HG03460 (cell line): ENCODE data around the gene RUVBL2.
"Not testable (repeated sequence)": the region's sequence is repeated elsewhere in the genome, so short reads cannot be mapped to it uniquely, and the experiment has no call there.

Experiments used
- ATAC-seq: cut with Tn5 transposase; IDR thresholded peaks from one replicate; pipeline ENCODE4 v1.9.1; 2021; ENCODE audit not compliant: unreplicated experiment

RUVBL2 gene

GRCh38 chr19:49017041-49017665, 23.5 kb downstream of the RUVBL2 start, which contains the start of gene LHB:
TSS of gene LHB (minus strand) at chr19:49017091. CDS start at chr19:49017081, 10 bp downstream.
- ATAC-seq, result no peak

GRCh38 chr19:49017666-49018351, 24.1 kb downstream of the RUVBL2 start:
- no peak for ATAC-seq

- ATAC-seq, result not testable (repeated sequence)
These were observed 24.9 kb downstream of the RUVBL2 start for GRCh38 chr19:49018388-49019241.

GRCh38 chr19:49019242-49019932, 25.7 kb downstream of the RUVBL2 start:
- ATAC-seq, result no peak

GRCh38 chr19:49020342-49020741, 26.7 kb downstream of the RUVBL2 start:
- no peak for ATAC-seq

- ATAC-seq, result no peak
These were observed 27.5 kb downstream of the RUVBL2 start for GRCh38 chr19:49020931-49021895.

- ATAC-seq, result no peak
These were observed 28.4 kb downstream of the RUVBL2 start for GRCh38 chr19:49022116-49022515.

GRCh38 chr19:49024233-49024632, 30.5 kb downstream of the RUVBL2 start, which contains the start of gene CGB3:
TSS of gene CGB3 (minus strand) at chr19:49024333. CDS start at chr19:49023971, 362 bp downstream.
- not testable (repeated sequence) for ATAC-seq

GRCh38 chr19:49025088-49025487, 31.4 kb downstream of the RUVBL2 start:
- not testable (repeated sequence) for ATAC-seq

GRCh38 chr19:49025599-49025998, 31.9 kb downstream of the RUVBL2 start:
- not testable (repeated sequence) for ATAC-seq

GRCh38 chr19:49028686-49029085, 35.0 kb downstream of the RUVBL2 start:
- ATAC-seq, result not testable (repeated sequence)

- ATAC-seq, result not testable (repeated sequence)
These were observed 36.1 kb downstream of the RUVBL2 start for GRCh38 chr19:49029749-49030148.

GRCh38 chr19:49030323-49030722, 36.6 kb downstream of the RUVBL2 start:
- not testable (repeated sequence) for ATAC-seq

- not testable (repeated sequence) for ATAC-seq
These were observed 38.1 kb downstream of the RUVBL2 start, which contains the start of gene CGB2 for GRCh38 chr19:49031642-49032301. TSS of gene CGB2 (plus strand) at chr19:49031890. CDS start at chr19:49032096, 206 bp downstream.

- not testable (repeated sequence) for ATAC-seq
These were observed 43.1 kb downstream of the RUVBL2 start, which contains the start of gene CGB1 for GRCh38 chr19:49036815-49037214. TSS of gene CGB1 (minus strand) at chr19:49036895. CDS start at chr19:49036711, 184 bp downstream.

- not testable (repeated sequence) for ATAC-seq
These were observed 44.4 kb downstream of the RUVBL2 start for GRCh38 chr19:49038111-49038510.

- not testable (repeated sequence) for ATAC-seq
These were observed 45.0 kb downstream of the RUVBL2 start for GRCh38 chr19:49038557-49039276.

GRCh38 chr19:49039736-49040135, 46.0 kb downstream of the RUVBL2 start:
- ATAC-seq, result not testable (repeated sequence)
